Right atrium auricular region (tissue), 2 donors: Measurements from ENCODE around the gene RIMBP2. TPM values are rescaled to one million over a fixed set of nuclear protein-coding genes. Genes with fewer than 3 reads are reported as not detected.

ENCODE experiments used
- DNase-seq: peaks from one replicate; pipeline ENCODE4 v3.0.0-alpha.2; 2019; ENCODE audit warnings: low spot score
- H3K27ac ChIP-seq, 2 donors: fragments of 200-600 bp; sonication (generic); 1 replicate in 1 of 2; 2 replicates in 1 of 2; pipeline ENCODE4 v1.5.1; 2016 to 2019
- H3K27me3 ChIP-seq, 2 donors: fragments of 200-600 bp; sonication (generic); one replicate each; pipeline versions ENCODE4 v1.5.1 to v1.6.0; 2017 to 2019
- H3K36me3 ChIP-seq: fragments of 200-600 bp; sonication (generic); one replicate; pipeline ENCODE4 v1.5.1; 2016
- H3K4me1 ChIP-seq, 2 donors: fragments of 200-600 bp; sonication (generic); one replicate each; pipeline versions ENCODE4 v1.5.1 to v1.6.0; 2017 to 2019
- H3K4me3 ChIP-seq, 2 donors: fragments of 200-600 bp; sonication (generic); 1 replicate in 1 of 2; 2 replicates in 1 of 2; pipeline ENCODE4 v1.5.1; 2017 to 2019; ENCODE audit warnings: mild to moderate bottlenecking in 1 of 2, moderate library complexity in 1 of 2
- H3K9me3 ChIP-seq, 2 donors: fragments of 200-600 bp; sonication (generic); one replicate each; pipeline ENCODE4 v1.5.1; 2019
- total RNA-seq, 2 donors: library from RNA; depleted of rRNA; stranded (reverse); fragments of >200 nt; gene quantifications; one replicate each; pipeline ENCODE4 v1.1.0, GENCODE V29; 2016
- TF ChIP-seq, protein P1 (sequence below), 2 donors: fragments of 200-600 bp; sonication (generic); IDR thresholded peaks; one replicate each; pipeline ENCODE4 v1.5.1; 2019; ENCODE audit warnings: antibody characterized with exemption in 2 of 2

Gene RIMBP2
- total RNA-seq, 2 donors from 2014 or later, result 0.04 TPM; not detected in 1

DNA sequence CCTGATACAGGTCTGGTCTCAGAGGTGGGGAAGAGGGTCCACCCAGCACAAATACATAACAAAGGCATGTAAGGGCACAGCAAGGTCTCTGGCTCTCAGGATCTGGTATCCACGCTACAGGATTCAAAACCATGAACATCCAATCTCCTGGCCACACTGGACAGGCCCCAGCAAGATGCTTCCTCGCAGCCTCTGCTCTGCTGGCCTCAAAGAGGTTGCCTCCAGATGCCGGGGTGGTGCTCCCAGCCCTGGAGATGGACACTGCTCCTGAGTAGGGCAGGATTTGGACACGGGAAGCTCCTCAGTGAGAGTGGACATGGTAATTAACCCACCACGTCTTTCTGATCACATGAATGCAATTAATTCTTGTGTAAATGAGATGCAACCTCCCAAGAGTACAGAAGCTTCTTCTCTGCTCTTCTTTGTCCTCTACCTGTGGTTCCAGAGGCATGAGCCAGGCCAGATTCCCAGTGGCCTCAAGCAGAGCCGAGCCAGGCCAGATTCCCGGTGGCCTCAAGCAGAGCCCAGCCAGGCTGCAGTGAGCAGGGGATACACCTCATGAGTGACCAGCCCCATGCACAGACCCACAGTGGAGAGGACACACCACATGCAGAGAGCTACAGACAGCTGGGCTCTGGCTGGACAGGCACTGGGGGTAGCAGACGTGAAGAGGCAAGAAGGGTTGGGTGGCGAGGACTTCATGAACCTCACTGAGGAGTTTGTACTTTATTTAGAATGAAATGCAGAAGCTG is 192.1 kb downstream of the RIMBP2 start:
- TF ChIP-seq, protein P1, sequence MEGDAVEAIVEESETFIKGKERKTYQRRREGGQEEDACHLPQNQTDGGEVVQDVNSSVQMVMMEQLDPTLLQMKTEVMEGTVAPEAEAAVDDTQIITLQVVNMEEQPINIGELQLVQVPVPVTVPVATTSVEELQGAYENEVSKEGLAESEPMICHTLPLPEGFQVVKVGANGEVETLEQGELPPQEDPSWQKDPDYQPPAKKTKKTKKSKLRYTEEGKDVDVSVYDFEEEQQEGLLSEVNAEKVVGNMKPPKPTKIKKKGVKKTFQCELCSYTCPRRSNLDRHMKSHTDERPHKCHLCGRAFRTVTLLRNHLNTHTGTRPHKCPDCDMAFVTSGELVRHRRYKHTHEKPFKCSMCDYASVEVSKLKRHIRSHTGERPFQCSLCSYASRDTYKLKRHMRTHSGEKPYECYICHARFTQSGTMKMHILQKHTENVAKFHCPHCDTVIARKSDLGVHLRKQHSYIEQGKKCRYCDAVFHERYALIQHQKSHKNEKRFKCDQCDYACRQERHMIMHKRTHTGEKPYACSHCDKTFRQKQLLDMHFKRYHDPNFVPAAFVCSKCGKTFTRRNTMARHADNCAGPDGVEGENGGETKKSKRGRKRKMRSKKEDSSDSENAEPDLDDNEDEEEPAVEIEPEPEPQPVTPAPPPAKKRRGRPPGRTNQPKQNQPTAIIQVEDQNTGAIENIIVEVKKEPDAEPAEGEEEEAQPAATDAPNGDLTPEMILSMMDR (IDR thresholded peaks at IDR 0.05), result no peak
- no peaks in the 10 kb centered on the region for H3K27me3 ChIP-seq
- H3K36me3 ChIP-seq, result no peaks in the 10 kb centered on the region
- H3K27ac ChIP-seq, result no peak overlapping the region
- H3K4me3 ChIP-seq, result no peak overlapping the region
- DNase-seq, result no peak
- H3K9me3 ChIP-seq, result no peaks in the 10 kb centered on the region
- H3K4me1 ChIP-seq, result no peaks in the 10 kb centered on the region

DNA sequence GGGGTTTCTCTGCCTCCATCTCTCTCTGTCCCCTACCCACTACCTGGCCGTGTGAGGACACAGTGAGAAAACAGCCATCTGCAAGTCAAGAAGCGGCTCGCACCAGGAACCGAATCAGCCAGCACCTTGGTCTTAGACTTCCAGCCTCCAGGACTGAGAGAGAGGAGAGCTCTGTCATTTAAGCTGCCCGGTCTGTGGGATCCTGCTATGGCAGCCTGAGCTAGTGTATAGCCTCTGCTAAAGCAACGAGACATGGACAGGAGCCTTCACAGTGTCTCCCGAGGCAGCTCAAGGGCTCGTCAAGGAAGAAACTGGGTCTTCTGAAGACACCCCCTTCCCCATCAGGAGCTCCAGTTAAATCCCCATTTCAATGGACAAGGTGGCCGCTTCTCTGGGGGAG is 192.9 kb downstream of the RIMBP2 start:
- Histone ChIP-seq H3K4me1 (no peaks in the 10 kb centered on the region), H3K27ac (no peak overlapping the region), H3K4me3 (no peak overlapping the region), H3K36me3 (no peaks in the 10 kb centered on the region), H3K9me3 (peaks cover 0 to 8% of the 10 kb centered on the region in 2 donors), H3K27me3 (no peaks in the 10 kb centered on the region)
- TF ChIP-seq, protein P1 (IDR thresholded peaks at IDR 0.05), result no peak
- DNase-seq, result no peak

DNA sequence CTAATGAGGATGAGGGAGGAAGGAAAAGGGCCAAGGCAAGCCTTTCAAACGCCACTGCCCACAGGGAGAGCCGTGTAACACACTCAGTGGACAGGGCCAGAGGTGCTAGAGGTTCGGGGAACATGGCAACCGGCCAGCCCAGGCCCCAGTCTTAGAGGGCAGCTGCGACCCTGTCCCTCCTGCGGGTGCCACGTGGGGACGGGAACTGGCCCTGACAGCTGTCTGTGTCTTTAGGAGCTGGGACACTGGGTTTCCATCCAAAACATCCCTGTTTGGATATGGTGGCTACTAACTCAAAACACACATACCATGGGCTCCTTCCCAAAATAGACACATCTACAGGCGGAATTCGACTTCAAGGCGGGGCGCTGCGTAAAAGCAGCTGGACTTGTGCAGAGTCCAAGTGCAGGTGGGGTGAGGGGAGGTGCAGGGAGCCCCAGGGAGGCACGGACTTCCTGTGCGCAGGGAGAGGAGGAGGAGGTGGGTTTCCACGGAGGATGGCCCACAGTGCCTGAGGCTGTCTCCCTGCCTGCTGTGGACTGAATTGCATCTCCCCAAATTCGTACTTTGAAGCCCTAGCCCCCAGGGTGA is 193.8 kb downstream of the RIMBP2 start:
- H3K27me3 ChIP-seq, result no peaks in the 10 kb centered on the region
- no peak for DNase-seq
- H3K4me3 ChIP-seq, result no peak overlapping the region
- no peak overlapping the region for H3K27ac ChIP-seq
- no peaks in the 10 kb centered on the region for H3K4me1 ChIP-seq
- TF ChIP-seq, protein P1 (IDR thresholded peaks at IDR 0.05), result no peak
- H3K9me3 ChIP-seq, result peaks cover 0 to 12% of the 10 kb centered on the region in 2 donors
- H3K36me3 ChIP-seq, result no peaks in the 10 kb centered on the region

DNA sequence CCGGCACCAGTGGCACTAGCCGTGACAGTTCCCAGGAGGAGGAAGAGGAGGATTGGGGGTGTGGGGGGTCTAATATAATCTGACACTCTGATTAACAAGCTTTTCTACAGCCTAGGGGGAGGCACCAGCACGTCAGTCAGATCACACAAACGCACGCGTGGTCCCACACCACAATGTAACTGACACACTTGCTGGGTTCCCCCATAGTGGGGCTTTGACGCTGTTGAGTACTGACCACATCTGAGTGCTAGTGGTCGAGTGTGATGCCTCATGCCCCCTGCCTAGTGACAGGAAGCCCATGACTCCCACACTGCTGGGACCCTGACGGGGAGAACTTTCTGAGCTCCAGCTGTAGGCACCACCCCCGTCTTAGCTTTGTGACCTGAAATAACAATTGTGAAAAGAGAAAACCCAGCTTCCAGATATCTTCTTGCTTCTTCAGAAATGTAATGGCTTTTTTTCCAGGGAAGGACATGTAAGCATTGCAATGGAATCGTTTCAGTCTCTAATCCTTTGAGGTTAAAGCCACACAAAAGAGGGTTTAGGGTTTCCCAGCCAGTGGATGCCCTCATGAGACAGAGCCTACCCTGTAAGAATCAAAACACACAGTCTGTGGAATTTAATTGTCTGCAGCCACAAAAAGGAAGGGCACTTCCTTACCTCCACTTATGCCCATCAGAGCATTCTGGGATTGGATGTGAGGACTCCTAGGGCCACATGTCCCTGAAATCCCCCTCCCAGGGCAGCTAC is 194.5 kb downstream of the RIMBP2 start:
- Histone ChIP-seq H3K4me1 (no peaks in the 10 kb centered on the region), H3K27ac (no peak overlapping the region), H3K9me3 (peaks cover 0 to 12% of the 10 kb centered on the region in 2 donors), H3K4me3 (no peak overlapping the region), H3K27me3 (no peaks in the 10 kb centered on the region), H3K36me3 (no peaks in the 10 kb centered on the region)
- TF ChIP-seq, protein P1 (IDR thresholded peaks at IDR 0.05), result no peak
- no peak for DNase-seq

DNA sequence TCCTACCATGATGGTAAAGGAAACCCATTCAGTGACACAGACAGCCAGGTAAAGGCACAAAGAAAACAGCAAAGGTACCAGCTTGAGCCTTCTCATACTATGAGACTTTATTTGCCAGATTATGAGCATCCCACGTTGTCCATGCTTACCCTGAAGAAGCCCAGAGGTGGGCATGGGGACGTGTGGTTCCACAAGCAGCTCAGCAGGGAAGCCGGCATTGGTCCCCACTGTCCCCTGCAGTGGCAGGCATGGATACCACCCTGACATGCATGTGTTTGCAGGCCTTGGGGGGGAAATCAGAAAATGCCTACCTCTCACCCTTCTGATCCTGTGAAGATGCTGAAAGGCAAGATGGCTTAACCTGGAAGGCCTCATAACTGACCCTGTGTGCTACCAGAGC is 195.3 kb downstream of the RIMBP2 start:
- H3K36me3 ChIP-seq, result no peaks in the 10 kb centered on the region
- peaks cover 0 to 18% of the 10 kb centered on the region in 2 donors for H3K9me3 ChIP-seq
- TF ChIP-seq, protein P1 (IDR thresholded peaks at IDR 0.05), result no peak
- H3K27me3 ChIP-seq, result no peaks in the 10 kb centered on the region
- H3K4me3 ChIP-seq, result no peak overlapping the region
- H3K4me1 ChIP-seq, result no peaks in the 10 kb centered on the region
- H3K27ac ChIP-seq, result no peak overlapping the region
- no peak for DNase-seq
